ENCODE measurements around the gene CDH23. TPM values are rescaled to one million over a fixed set of nuclear protein-coding genes. Genes with fewer than 3 reads are reported as not detected.

CDH23 gene
- total RNA-seq, 4 donors from 2014 or later, result 14.4 to 29.6 (median 19.7) TPM

- DNase-seq (ENCODE audit: extremely low spot score), result no peak
- intact Hi-C loops (cut with DNase I), result loop anchor here (5.0 kb wide), 3 partner anchors 73 to 413 kb away; partner anchors contain the start of gene SLC29A3
- Histone ChIP-seq H3K9me3 (no peaks in the 10 kb centered on the region), H3K27me3 (peaks cover 0 to 36% (median 0%) of the 10 kb centered on the region in 4 donors), H3K27ac (replicated peaks in 1 of 4) (no peak overlapping the region), H3K4me1 (peaks cover 20 to 32% (median 26%) of the 10 kb centered on the region in 4 donors), H3K36me3 (no peaks in the 10 kb centered on the region), H3K4me3 (no peak overlapping the region)
- no peak for TF ChIP-seq CTCF (IDR thresholded peaks at IDR 0.05)
- no peak for TF ChIP-seq EP300 (IDR thresholded peaks at IDR 0.05)
- WGBS, result 75% methylated on average over 4 of the region's 4 CpGs
Measured at GRCh38 chr10:71398976-71399375, 2.3 kb downstream of the CDH23 start.

DNA sequence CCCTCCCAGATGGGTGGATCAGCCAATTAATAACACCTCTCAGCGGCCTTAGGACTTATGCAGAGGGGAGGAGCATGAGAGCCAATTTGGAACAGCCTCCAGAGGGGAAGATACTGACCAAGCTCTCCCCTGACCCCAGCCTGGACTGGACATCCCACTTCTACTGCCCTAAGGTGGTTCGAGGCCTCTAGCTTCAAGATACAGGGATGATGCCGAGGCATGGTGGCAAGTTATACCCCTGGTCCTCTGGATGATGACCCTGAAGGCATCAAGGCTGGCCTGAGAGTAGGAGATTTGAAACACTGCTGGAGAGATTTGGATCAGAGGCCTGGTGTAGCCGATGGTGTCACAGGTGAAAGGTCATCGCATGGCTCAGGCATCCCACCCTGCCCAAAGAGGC lies 3.2 kb downstream of the CDH23 start:
- H3K9me3 ChIP-seq, result no peaks in the 10 kb centered on the region
- peaks cover 20 to 32% (median 26%) of the 10 kb centered on the region in 4 donors for H3K4me1 ChIP-seq
- no peak overlapping the region for H3K27ac ChIP-seq (replicated peaks in 1 of 4)
- H3K36me3 ChIP-seq, result no peaks in the 10 kb centered on the region
- H3K27me3 ChIP-seq, result peaks cover 0 to 36% (median 0%) of the 10 kb centered on the region in 4 donors
- WGBS, result 91% methylated on average over 5 of the region's 5 CpGs
- TF ChIP-seq POLR2AphosphoS5 (IDR thresholded peaks at IDR 0.05) (no peak), EP300 (IDR thresholded peaks at IDR 0.05) (no peak), POLR2A (IDR thresholded peaks at IDR 0.05; ENCODE audit: low read depth) (no peak), CTCF (IDR thresholded peaks at IDR 0.05) (no peak)
- no peak overlapping the region for H3K4me3 ChIP-seq
- no peak for DNase-seq (ENCODE audit: extremely low spot score)
- intact Hi-C loops (cut with DNase I), result loop anchor here (5.0 kb wide), 3 partner anchors 72 to 412 kb away; partner anchors contain the start of gene SLC29A3

DNA sequence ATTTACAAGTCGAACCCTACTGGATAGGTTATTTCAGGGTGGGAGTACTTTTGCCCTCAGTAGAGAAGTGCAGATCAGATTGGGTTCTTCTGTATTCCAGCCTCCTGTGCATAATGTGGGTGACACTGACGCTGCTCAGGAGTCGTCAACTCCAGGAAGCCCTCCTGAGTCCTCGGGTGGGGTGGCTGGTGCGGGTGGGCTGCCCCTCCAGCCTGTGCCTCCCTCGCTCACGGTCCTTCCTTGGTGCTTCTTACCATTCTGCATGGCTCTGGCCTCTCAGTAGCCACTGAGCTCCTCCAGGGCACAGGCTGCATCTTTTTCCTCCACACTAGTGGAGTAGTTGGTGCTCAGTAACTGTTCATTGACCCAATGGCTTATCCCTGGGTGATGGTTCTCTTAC lies 4.3 kb downstream of the CDH23 start:
- TF ChIP-seq POLR2AphosphoS5 (IDR thresholded peaks at IDR 0.05) (no peak), EP300 (IDR thresholded peaks at IDR 0.05) (no peak), POLR2A (IDR thresholded peaks at IDR 0.05; ENCODE audit: low read depth) (no peak), CTCF (IDR thresholded peaks at IDR 0.05) (no peak)
- Histone ChIP-seq H3K9me3 (no peaks in the 10 kb centered on the region), H3K27me3 (peaks cover 0 to 36% (median 0%) of the 10 kb centered on the region in 4 donors), H3K4me3 (no peak overlapping the region), H3K4me1 (peaks cover 20 to 31% (median 26%) of the 10 kb centered on the region in 4 donors), H3K27ac (replicated peaks in 1 of 4) (no peak overlapping the region), H3K36me3 (no peaks in the 10 kb centered on the region)
- DNase-seq (ENCODE audit: extremely low spot score), result no peak
- WGBS, result 91% methylated on average over 6 of the region's 7 CpGs
- intact Hi-C loops (cut with DNase I), result no loop called here

DNA sequence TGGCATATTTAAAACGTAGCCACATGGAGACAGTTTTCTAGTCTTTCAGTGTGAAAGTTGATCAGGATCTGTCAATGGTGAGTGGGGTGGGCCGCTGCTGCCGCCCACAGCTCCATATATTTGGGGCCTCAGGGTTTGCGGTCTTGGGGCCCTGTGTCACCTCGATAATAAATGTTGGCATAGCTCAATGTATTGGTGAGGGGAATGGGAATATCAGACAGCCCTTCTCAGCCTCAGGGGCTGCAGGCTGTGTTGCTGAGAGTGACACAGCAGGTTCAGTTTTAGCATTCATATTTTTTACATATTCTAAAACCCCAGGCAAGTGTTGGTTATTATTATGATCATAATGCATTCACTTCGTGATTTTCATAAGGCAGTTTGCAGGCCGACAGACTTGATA lies 5.3 kb downstream of the CDH23 start:
- no peak overlapping the region for H3K4me3 ChIP-seq
- WGBS, result 92% methylated on average over 7 of the region's 7 CpGs
- TF ChIP-seq POLR2AphosphoS5 (IDR thresholded peaks at IDR 0.05), result no peak
- TF ChIP-seq CTCF (IDR thresholded peaks at IDR 0.05), result no peak
- no peak for TF ChIP-seq EP300 (IDR thresholded peaks at IDR 0.05)
- no peak for TF ChIP-seq POLR2A (IDR thresholded peaks at IDR 0.05; ENCODE audit: low read depth)
- H3K4me1 ChIP-seq, result peaks cover 20 to 36% (median 31%) of the 10 kb centered on the region in 4 donors
- H3K27ac ChIP-seq (replicated peaks in 1 of 4), result no peak overlapping the region
- peaks cover 0 to 36% (median 0%) of the 10 kb centered on the region in 4 donors for H3K27me3 ChIP-seq
- no peak for DNase-seq (ENCODE audit: extremely low spot score)
- intact Hi-C loops (cut with DNase I), result no loop called here
- no peaks in the 10 kb centered on the region for H3K9me3 ChIP-seq
- no peaks in the 10 kb centered on the region for H3K36me3 ChIP-seq
